Measurements from ENCODE around the gene TAS2R9.
"Not testable (repeated sequence)": the region's sequence is repeated elsewhere in the genome, so short reads cannot be mapped to it uniquely, and the experiment has no call there.

The TAS2R9 gene

GRCh38 chr12:10810068-10810467, at the start of gene TAS2R9:
Gene TAS2R9 (minus strand): TSS chr12:10810168. CDS start chr12:10810075, 93 bp downstream.
- no peak for DNase-seq

GRCh38 chr12:10855807-10856206, 45.8 kb upstream of the TAS2R9 start:
- DNase-seq, result no peak

GRCh38 chr12:10853776-10854175, 43.8 kb upstream of the TAS2R9 start:
- DNase-seq, result no peak

GRCh38 chr12:10851243-10851858, 41.4 kb upstream of the TAS2R9 start:
- no peak for DNase-seq

GRCh38 chr12:10849425-10849878, 39.5 kb upstream of the TAS2R9 start, which contains the start of gene PRR4:
Gene PRR4 (minus strand): TSS chr12:10849475. CDS start chr12:10849437, 38 bp downstream.
- no peak for DNase-seq

- no peak for DNase-seq
Measured at GRCh38 chr12:10847744-10848143, 37.8 kb upstream of the TAS2R9 start.

- DNase-seq, result no peak
Measured at GRCh38 chr12:10842862-10843261, 32.9 kb upstream of the TAS2R9 start.

GRCh38 chr12:10838461-10838860, 28.5 kb upstream of the TAS2R9 start:
- no peak for DNase-seq

- DNase-seq, result no peak
Measured at GRCh38 chr12:10829994-10830393, 20.0 kb upstream of the TAS2R9 start.

- DNase-seq, result no peak
Measured at GRCh38 chr12:10826258-10826657, 16.3 kb upstream of the TAS2R9 start, which contains the start of gene TAS2R10. Gene TAS2R10 (minus strand): TSS chr12:10826358. CDS start chr12:10826269, 89 bp downstream.

- no peak for DNase-seq
Measured at GRCh38 chr12:10824957-10825356, 15.0 kb upstream of the TAS2R9 start.

- no peak for DNase-seq
Measured at GRCh38 chr12:10811883-10812536, 2.0 kb upstream of the TAS2R9 start.

GRCh38 chr12:10807186-10807585, 2.8 kb downstream of the TAS2R9 start, which contains the start of gene TAS2R8:
Gene TAS2R8 (minus strand): TSS chr12:10807286. CDS start chr12:10806980, 306 bp downstream.
- DNase-seq, result no peak

GRCh38 chr12:10802587-10802986, 7.4 kb downstream of the TAS2R9 start, which contains the start of gene TAS2R7:
Gene TAS2R7 (minus strand): TSS chr12:10802627. CDS start chr12:10802570, 57 bp downstream.
- no peak for DNase-seq

- DNase-seq, result no peak
Measured at GRCh38 chr12:10801741-10802140, 8.2 kb downstream of the TAS2R9 start.

GRCh38 chr12:10794222-10794621, 15.7 kb downstream of the TAS2R9 start:
- no peak for DNase-seq

GRCh38 chr12:10791769-10792168, 18.2 kb downstream of the TAS2R9 start:
- DNase-seq, result not testable (repeated sequence)

GRCh38 chr12:10783252-10783651, 26.7 kb downstream of the TAS2R9 start:
- DNase-seq, result no peak

GRCh38 chr12:10779103-10779502, 30.9 kb downstream of the TAS2R9 start:
- DNase-seq, result no peak

- no peak for DNase-seq
Measured at GRCh38 chr12:10771132-10771733, 38.7 kb downstream of the TAS2R9 start.

GRCh38 chr12:10759657-10760056, 50.3 kb downstream of the TAS2R9 start:
- no peak for DNase-seq

All from activated T-cell treated with anti-CD3 and anti-CD28 coated beads, Interleukin-2, amount 50 U/mL, for 48 hours (primary cell).